Stimulated activated CD4-positive, alpha-beta T cell treated with anti-CD3 and anti-CD28 coated beads, Interleukin-4, amount 100 ng/mL, for 1 hour (primary cell): ENCODE data around the gene PPP6C.
"Not testable (repeated sequence)": the region's sequence is repeated elsewhere in the genome, so short reads cannot be mapped to it uniquely, and the experiment has no call there.

Source experiments
- DNase-seq: peaks from one replicate; pipeline ENCODE4 v3.0.0-alpha.2; 2020

Gene PPP6C

GRCh38 chr9:125180876-125181275 is 8.7 kb downstream of the PPP6C start:
- no peak for DNase-seq

GRCh38 chr9:125179776-125180175 is 9.8 kb downstream of the PPP6C start:
- DNase-seq = not testable (repeated sequence)

GRCh38 chr9:125177888-125178287 is 11.7 kb downstream of the PPP6C start:
- no peak for DNase-seq

GRCh38 chr9:125176636-125177035 is 13.0 kb downstream of the PPP6C start:
- no peak for DNase-seq

DNA sequence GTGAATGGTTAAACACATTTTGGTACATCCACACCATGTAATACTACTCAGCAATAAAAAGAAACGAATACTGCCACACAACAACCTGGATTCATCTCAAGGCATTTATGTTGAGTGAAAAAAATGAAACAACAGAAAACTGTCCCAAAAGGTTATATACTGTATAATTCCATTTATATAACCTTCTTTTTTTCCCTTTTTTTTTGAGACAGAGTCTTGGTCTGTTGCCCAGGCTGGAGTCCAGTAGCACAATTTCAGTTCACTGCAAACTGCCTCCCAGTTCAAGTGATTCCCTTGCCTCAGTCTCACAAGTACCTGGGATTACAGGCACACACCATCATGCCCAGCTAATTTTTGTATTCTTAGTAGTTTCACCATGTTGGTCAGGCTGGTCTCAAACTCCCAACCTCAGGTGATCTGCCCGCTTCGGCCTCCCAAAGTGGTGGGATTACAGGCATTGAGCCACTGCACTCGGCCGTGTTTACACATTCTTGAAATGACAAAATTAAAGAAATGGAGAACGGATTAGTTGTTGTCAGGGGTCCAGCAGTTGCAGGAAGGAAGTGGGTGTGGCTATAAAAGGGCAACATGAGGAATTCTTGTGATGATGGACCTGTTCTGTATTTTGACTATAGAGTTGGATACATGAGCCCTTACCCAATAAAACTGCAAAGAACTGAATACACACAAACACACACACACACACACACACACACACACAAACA is 17.4 kb downstream of the PPP6C start:
- DNase-seq = no peak

GRCh38 chr9:125169895-125170294 is 19.7 kb downstream of the PPP6C start:
- DNase-seq = no peak

DNA sequence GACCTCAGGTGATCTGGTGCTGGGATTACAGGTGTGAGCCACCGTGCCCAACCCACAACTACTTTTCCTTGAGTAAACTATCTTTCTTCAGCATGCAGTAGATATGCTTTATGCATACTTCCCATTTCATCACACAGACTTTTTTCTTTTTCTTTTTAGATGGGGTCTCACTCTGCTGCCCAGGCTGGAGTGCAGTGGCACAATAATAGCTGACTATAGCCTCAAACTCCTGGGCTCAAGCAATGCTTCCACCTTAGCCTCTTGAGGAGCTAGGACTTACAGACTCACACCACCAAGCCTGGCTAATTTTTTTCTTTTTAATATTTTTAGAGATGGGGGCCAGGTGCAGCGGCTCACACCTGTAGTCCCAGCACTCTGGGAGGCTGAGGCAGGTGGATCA is 22.8 kb downstream of the PPP6C start:
- no peak for DNase-seq

GRCh38 chr9:125162891-125163290 is 26.7 kb downstream of the PPP6C start:
- DNase-seq = not testable (repeated sequence)

DNA sequence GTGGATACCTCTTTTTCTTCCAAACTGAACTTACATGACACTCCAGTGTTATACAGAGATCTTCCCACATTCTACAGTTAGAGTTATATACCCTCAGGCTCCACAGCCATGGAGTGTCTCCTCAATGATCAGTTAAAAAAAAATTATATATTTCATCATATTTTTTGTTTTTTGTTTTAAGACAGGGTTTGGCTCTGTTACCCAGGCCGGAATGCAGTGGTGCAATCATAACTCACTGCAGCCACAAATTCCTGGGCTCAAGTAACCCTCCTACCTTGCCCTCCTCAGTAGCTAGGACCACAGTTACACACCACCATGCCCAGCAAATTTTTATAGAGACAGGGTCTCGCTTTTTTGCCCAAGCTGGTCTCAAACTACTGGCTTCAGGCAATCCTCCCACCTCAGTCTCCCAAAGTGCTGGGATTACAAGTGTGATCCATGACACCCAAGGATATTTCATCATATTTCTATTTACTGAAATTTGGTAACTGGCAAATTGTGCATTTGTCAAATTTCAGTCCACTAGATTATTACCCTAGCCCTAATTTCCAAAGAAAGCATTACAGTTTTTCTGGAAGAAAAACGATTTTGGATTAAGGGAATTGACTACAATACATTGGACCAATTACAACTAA is 28.2 kb downstream of the PPP6C start:
- DNase-seq = no peak

DNA sequence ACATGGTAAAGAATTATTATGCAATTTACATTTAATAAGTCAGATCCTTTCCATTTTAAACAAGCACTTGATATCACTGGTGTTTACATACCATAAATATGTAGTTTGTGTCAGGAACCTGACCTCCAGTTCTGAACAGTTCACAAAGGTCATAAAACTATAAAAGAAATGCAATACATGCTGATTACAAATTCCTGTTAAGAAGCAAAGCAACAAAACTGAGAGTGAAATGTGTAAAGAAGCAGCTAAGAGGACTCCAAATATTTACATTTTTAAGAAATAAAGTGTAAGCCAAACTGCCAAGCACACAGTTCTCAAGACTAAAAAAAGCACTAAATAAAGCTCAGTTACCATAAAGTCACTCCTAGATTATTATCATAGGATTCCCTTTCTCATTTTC is 28.9 kb downstream of the PPP6C start:
- no peak for DNase-seq

GRCh38 chr9:125156551-125156950 is 33.1 kb downstream of the PPP6C start:
- DNase-seq = no peak

GRCh38 chr9:125153712-125154367 is 35.8 kb downstream of the PPP6C start:
- DNase-seq = no peak

DNA sequence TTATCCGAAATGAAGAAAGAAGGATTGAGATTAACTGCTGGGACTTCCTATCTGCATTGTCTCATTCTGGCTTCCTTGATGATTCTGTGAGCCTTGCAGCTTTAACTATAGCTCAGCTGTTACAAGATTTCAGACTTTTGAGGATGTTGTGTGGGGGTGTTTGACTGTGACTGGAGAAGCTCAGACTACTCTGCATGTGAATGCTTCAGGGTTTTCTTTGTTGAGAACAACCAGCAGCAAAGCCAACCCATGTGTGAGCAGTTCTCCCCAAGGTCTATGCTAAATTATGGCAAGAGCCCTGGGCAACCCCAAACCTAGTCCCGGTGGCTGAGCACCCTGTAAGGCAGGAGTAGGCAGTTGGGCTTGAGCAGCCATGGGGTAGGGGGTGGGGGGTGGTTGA is 37.9 kb downstream of the PPP6C start:
- DNase-seq = no peak

DNA sequence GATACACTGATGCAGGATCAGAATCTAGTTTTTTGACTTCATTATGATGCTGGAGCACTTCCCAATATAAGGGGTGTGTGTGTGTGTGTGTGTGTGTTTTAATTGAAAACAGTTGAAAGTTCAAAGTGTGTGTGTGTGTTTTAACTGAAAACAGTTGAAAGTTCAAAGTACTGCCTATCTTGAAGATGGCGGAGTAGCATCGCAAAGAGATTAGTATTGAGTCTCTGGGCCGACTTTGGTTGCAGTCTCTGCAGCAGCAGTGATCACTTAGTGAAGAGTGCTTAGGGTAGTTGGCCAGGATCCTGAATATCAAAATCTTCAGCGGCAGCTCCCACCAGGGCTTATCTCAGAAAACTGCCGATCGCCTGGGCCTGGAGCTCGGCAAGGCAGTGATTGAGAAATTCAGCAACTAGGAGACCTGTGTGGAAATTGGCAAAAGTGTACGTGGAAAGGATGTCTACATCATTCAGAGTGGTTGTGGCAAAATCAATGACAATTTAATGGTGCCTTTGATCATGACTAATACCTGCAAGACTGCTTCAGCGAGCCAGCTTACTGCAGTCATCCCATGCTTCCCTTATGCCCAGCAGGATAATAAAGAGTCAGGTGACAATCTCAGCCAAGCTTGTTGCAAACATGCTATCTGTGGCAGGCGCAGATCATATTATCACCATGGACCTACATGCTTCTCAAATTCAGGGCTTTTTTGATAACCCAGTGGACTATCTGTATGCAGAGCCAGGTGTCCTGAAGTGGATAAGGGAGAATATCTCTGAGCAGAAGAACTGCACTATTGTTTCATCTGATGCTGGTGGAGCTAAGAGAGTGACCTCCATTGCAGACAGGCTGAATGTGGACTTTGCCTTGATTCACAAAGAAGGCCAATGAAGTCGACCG is 39.0 kb downstream of the PPP6C start:
- DNase-seq = no peak

- no peak for DNase-seq
These were observed 42.1 kb downstream of the PPP6C start for GRCh38 chr9:125147401-125147951.

- DNase-seq = no peak
These were observed 43.4 kb downstream of the PPP6C start for GRCh38 chr9:125146247-125146646.

DNA sequence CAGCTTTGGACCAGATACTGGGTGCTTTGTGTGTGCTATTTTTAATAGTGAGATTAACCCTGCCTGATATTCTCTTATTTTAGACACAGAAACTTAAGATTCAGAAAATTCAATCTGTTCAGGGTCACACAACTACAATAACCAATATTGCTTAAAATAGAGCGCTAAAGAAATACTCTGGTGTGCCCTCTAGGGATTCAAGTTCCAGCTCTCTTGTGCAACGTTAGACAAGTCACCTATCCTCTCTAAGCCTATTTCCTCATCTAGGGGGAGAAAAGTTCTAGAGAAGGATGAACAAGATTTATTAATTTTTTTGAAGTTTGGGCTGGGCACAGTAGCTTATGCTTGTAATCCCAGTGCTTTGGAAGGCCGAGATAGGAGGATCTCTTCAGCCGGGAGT is 44.2 kb downstream of the PPP6C start:
- no peak for DNase-seq

- peak; percentile 97 for DNase-seq
These were observed 46.1 kb downstream of the PPP6C start, which contains the start of gene SCAI for GRCh38 chr9:125143377-125144090. SCAI (minus strand) TSS chr9:125143528; CDS start chr9:125143437, 91 bp downstream.

GRCh38 chr9:125142560-125143376 is 46.8 kb downstream of the PPP6C start:
- no peak for DNase-seq

- DNase-seq = no peak
These were observed 47.9 kb downstream of the PPP6C start for GRCh38 chr9:125141751-125142150.

DNA sequence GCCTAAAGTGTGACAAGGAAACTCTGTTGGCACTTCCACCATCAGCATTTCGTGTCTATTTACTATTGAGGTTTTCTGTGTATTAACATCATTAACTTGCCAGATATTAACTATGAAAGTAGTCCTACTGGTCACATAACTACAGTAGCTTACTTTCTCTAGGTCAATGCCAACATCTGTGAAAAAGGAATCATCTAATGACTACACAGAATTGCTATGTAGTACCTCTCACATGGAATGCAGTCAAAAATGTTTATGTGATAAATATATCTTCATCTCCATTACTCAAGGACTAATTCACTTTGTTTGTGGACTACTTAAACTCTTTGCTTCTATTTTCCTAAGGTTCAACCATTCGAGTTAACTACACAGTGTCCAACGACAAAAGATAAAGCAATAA is 48.4 kb downstream of the PPP6C start:
- DNase-seq = no peak
